ENCODE results near the gene TSHZ2.

The TSHZ2 gene

DNA sequence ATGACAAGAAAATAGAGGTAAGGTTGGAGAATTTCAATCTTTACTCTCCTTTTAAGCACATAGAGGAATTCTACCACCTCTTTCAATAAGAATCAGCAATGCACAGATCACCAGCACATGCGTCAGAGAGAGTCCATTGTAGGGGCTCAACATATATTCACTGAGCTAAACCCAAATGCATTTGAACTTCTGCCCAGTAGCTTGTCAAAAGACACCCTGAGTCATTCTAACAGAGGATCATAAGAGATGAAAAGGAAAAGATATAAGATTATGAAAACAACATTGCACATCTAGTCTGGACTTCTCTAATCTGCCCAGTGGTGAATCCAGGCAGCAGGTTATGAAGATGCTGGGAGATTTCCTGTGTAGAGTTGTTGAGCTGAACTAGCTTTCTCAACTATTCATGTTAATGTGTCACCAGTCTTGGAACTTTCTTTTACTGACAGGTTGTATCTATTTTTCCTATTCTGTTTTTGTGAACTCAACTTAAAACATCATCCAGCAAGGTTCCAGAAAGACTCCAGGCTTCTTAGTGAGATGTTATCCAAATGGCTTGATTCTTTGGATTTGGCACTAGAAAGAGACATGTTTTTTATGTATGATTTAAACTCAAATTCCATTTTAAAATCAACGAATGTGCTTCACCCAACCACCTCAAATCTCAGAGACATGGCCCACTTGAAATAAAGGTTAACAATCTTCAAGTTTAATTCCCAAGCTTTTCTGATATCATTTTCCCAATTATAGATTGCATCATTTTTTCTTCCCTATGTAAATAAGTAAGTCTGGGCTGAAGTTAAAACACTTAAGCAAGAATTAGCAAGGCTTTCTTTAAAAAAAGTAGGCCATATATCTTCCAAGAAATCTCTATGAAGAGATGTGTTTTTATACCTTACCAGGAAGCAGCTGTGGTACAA is 89.3 kb downstream of the TSHZ2 start:
- DNase-seq (ENCODE audit: low read depth in 2 of 2), result no peak

DNA sequence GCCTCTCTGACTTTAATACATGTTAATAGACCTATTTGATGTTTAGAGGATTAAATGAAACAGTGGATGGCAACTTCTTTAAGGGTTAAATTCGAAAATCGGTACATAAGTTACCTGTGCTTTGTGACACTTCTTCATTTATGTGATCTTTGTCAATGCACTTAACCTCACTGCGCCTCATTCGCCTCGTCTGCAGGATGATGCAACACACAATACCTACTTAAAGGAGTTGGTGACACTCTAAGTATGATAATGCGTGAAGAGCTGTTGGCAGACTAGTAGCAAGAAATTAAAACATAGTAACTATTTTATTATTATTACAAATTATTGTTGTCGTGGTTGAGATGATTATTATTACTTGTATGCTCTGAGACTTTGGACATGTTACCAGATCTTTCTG is 92.8 kb downstream of the TSHZ2 start:
- DNase-seq (ENCODE audit: low read depth in 2 of 2), result no peak

- no peak for DNase-seq (ENCODE audit: low read depth in 2 of 2)
Observed at GRCh38 chr20:53068241-53068640, 96.1 kb downstream of the TSHZ2 start.

DNA sequence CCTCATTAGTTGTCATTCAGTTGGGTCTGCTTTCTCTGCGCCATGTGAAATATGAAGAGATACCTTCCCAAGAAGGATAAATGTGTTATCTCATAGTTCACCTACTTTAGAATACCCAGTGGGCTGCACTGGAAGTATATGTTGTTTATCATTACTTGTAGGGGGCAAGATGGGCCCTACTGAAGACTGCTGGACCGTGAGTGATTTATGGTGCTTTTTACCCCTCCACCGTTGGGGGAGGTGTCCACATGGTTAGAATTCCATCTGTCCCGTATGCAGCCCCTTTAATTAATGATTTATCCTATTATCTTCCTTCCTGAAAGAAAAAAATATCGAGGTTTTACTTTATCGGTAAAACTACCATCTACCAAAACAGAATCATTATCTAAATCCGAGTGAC is 97.0 kb downstream of the TSHZ2 start:
- DNase-seq (ENCODE audit: low read depth in 2 of 2), result no peak

DNA sequence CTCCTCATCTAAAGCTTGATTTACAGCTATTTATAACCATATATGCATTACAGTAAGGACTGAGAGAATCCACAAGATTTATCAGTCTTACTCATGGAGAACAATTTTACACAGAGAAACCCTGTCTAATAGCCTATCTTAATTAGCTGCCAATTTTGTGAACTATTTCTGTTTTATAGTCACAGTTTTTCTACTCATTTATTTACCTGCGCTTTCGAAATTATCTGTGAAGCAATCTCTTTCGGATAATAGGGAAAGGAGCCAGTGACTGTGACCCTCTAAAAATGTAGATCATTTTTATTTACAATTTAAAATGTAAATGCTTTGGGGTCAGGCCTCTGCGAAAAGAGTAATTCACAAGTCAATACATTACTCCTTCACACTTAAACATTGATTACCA is 98.1 kb downstream of the TSHZ2 start:
- DNase-seq (ENCODE audit: low read depth in 2 of 2), result no peak

GRCh38 chr20:53070706-53071392 is 98.7 kb downstream of the TSHZ2 start:
- no peak for DNase-seq (ENCODE audit: low read depth in 2 of 2)

GRCh38 chr20:53071833-53072232 is 99.7 kb downstream of the TSHZ2 start:
- DNase-seq (ENCODE audit: low read depth in 2 of 2), result no peak

- no peak for DNase-seq (ENCODE audit: low read depth in 2 of 2)
Observed at GRCh38 chr20:53072923-53073579, 100.9 kb downstream of the TSHZ2 start.

GRCh38 chr20:53073636-53074415 is 101.7 kb downstream of the TSHZ2 start:
- no peak for DNase-seq (ENCODE audit: low read depth in 2 of 2)

GRCh38 chr20:53074811-53075314 is 102.7 kb downstream of the TSHZ2 start:
- no peak for DNase-seq (ENCODE audit: low read depth in 2 of 2)

DNA sequence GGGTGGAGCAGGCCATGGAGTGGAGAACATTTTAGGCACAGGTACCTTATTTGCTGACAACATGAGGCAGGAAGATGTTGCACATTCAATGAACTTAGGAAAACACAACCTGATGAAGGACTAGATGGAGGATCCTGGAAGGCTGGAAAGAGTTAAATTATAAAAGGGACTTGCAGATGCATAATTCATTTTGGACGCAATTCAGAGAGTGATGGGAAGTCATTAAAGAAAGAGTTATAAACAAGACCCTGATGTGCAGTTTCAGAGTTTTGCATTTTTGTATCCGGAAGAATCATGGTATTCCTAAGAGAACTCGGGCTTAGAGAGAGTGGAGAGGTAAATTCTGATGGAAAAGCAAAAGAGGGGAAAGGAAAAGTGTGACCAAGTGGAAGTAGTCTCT is 104.5 kb downstream of the TSHZ2 start:
- no peak for DNase-seq (ENCODE audit: low read depth in 2 of 2)

DNA sequence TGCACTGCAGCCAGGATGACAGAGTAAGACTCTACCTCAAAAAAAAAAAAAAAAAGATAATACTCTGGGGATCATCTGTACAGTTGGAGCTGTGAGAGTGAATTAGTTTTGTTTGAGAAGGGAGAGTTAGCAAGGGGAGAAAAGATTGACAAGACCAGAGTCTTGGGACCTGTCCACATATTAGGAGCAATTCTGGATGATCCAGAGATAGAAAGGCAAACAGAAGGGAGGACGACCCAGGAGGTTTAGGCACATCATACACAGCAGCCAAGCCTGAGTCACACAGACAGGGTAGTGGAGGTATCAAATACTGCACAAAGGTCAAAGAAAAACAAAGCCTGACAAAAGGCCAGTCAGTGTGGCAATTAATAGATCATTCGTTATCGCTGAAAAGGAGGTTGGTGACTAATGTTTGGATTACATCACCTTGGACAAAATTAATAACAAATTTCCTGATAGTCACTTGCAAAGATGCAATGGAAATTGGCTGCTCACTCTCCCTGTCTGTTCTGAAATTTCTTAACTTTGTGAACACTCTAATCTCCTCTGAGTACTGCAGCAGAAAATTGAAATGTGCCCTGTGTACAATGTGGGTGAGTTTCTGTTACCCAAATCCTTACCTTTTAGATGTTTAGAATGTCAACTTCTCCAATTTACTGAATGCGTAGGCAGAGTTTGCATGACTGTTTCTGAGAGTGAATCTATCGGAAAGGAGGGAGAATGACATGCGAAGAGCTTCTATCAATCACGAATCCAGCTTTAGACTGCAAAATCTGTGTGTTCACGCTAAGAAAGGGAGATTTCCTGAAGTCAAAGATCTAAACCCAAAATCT is 105.4 kb downstream of the TSHZ2 start:
- DNase-seq (ENCODE audit: low read depth in 2 of 2), result no peak

GRCh38 chr20:53078761-53079160 is 106.6 kb downstream of the TSHZ2 start:
- no peak for DNase-seq (ENCODE audit: low read depth in 2 of 2)

GRCh38 chr20:53079261-53079691 is 107.1 kb downstream of the TSHZ2 start:
- no peak for DNase-seq (ENCODE audit: low read depth in 2 of 2)

- DNase-seq (ENCODE audit: low read depth in 2 of 2), result no peak
Observed at GRCh38 chr20:53079828-53080686, 107.9 kb downstream of the TSHZ2 start.

DNA sequence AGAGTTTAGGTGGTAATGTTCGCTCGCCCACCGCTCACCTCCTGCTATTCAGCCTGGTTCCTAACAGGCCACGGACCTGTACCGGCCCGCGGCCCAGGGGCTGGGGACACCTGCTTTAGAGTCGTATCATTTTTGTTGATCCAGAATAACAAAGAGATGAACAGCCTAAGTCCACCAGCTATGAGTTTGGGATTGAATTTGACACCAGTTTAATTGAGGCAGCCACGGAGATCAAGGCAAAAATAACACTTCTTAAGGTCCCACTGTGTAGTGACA is 108.5 kb downstream of the TSHZ2 start:
- DNase-seq (ENCODE audit: low read depth in 2 of 2), result no peak

- DNase-seq (ENCODE audit: low read depth in 2 of 2), result no peak
Observed at GRCh38 chr20:53080969-53081871, 109.1 kb downstream of the TSHZ2 start.

DNA sequence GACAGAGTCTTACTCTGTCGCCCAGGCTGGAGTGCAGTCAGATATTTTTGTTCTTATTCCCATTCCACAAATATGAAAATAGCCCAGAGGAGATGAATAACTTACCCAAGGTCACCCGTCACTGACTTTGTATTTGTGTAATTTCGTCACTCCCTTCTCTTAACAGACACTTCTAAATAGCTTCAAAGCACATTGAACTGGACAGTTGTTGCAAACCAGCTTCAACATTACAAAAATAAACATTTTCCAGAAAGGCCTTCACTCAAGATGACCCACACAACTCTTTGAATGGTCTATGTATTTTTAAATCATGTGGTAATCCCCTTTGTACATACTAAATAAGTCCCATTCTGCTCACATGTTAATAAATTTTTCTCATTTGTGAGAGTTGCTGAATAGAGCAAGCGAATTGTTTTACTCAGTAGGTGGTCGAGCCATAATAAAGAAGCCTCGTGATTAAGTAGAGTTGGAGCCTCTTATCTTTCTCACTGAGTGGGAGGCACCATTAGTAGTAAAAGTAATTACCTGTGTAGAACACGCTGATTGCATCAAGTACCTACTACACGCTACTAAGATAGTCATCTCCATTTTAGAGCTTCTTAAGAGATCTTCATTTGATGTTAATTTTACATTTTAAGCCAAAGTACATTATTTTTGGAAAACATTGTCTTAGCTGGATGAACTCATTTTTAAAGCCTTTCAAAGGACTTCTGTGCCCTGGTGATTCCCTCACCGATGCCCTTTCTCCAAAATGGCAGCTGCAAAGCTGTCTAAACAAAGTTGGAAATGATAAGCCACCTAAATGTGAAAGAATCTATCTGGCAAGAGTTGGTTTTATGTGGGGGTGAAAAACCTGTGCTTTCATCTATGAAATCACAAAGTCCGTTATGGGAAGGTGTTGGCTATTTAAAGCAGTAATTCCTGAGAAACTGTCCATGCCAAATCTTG is 110.0 kb downstream of the TSHZ2 start:
- DNase-seq (ENCODE audit: low read depth in 2 of 2), result no peak
